ENCODE data around the gene DNAI2. TPM values are rescaled to one million over a fixed set of nuclear protein-coding genes. Genes with fewer than 3 reads are reported as not detected.

DNAI2 gene
- total and polyA plus RNA-seq, 9 of the 15 experiments (the other 6 are each of a cell fraction or from before 2014, with no cell fraction given): not detected

DNA sequence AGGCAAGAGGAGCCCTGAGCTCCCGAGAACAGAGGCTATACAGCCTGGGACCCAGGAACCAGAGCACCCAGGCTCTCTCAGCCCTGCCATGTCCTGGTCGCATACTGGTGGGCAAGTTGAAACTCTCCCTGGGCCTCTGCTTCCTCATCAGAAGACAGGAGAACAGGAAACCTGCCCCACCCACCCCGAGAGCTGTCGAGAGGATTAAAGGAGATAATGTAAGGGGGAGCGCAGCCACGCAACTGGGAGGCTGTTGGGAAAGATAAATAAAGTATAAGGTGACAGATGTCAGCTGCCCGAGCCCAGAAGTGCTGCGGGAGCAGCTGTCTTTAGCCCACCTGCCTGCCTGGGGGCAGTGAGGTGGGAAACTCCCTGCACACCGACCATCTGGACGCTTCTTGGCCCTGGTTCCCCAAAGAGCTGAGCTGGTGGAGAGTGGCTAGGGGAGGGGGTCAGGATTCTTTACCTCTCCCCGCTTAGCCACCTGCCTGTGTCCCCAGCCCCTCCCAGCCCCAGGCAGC is 58.8 kb downstream of the DNAI2 start (continued):
- TF ChIP-seq, protein P1, sequence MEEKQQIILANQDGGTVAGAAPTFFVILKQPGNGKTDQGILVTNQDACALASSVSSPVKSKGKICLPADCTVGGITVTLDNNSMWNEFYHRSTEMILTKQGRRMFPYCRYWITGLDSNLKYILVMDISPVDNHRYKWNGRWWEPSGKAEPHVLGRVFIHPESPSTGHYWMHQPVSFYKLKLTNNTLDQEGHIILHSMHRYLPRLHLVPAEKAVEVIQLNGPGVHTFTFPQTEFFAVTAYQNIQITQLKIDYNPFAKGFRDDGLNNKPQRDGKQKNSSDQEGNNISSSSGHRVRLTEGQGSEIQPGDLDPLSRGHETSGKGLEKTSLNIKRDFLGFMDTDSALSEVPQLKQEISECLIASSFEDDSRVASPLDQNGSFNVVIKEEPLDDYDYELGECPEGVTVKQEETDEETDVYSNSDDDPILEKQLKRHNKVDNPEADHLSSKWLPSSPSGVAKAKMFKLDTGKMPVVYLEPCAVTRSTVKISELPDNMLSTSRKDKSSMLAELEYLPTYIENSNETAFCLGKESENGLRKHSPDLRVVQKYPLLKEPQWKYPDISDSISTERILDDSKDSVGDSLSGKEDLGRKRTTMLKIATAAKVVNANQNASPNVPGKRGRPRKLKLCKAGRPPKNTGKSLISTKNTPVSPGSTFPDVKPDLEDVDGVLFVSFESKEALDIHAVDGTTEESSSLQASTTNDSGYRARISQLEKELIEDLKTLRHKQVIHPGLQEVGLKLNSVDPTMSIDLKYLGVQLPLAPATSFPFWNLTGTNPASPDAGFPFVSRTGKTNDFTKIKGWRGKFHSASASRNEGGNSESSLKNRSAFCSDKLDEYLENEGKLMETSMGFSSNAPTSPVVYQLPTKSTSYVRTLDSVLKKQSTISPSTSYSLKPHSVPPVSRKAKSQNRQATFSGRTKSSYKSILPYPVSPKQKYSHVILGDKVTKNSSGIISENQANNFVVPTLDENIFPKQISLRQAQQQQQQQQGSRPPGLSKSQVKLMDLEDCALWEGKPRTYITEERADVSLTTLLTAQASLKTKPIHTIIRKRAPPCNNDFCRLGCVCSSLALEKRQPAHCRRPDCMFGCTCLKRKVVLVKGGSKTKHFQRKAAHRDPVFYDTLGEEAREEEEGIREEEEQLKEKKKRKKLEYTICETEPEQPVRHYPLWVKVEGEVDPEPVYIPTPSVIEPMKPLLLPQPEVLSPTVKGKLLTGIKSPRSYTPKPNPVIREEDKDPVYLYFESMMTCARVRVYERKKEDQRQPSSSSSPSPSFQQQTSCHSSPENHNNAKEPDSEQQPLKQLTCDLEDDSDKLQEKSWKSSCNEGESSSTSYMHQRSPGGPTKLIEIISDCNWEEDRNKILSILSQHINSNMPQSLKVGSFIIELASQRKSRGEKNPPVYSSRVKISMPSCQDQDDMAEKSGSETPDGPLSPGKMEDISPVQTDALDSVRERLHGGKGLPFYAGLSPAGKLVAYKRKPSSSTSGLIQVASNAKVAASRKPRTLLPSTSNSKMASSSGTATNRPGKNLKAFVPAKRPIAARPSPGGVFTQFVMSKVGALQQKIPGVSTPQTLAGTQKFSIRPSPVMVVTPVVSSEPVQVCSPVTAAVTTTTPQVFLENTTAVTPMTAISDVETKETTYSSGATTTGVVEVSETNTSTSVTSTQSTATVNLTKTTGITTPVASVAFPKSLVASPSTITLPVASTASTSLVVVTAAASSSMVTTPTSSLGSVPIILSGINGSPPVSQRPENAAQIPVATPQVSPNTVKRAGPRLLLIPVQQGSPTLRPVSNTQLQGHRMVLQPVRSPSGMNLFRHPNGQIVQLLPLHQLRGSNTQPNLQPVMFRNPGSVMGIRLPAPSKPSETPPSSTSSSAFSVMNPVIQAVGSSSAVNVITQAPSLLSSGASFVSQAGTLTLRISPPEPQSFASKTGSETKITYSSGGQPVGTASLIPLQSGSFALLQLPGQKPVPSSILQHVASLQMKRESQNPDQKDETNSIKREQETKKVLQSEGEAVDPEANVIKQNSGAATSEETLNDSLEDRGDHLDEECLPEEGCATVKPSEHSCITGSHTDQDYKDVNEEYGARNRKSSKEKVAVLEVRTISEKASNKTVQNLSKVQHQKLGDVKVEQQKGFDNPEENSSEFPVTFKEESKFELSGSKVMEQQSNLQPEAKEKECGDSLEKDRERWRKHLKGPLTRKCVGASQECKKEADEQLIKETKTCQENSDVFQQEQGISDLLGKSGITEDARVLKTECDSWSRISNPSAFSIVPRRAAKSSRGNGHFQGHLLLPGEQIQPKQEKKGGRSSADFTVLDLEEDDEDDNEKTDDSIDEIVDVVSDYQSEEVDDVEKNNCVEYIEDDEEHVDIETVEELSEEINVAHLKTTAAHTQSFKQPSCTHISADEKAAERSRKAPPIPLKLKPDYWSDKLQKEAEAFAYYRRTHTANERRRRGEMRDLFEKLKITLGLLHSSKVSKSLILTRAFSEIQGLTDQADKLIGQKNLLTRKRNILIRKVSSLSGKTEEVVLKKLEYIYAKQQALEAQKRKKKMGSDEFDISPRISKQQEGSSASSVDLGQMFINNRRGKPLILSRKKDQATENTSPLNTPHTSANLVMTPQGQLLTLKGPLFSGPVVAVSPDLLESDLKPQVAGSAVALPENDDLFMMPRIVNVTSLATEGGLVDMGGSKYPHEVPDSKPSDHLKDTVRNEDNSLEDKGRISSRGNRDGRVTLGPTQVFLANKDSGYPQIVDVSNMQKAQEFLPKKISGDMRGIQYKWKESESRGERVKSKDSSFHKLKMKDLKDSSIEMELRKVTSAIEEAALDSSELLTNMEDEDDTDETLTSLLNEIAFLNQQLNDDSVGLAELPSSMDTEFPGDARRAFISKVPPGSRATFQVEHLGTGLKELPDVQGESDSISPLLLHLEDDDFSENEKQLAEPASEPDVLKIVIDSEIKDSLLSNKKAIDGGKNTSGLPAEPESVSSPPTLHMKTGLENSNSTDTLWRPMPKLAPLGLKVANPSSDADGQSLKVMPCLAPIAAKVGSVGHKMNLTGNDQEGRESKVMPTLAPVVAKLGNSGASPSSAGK (IDR thresholded peaks at IDR 0.05): no peak
- no peak for TF ChIP-seq SMAD3 (CRISPR knock-in tag; conservative IDR thresholded peaks at IDR 0.05)
- TF ChIP-seq, protein P2, sequence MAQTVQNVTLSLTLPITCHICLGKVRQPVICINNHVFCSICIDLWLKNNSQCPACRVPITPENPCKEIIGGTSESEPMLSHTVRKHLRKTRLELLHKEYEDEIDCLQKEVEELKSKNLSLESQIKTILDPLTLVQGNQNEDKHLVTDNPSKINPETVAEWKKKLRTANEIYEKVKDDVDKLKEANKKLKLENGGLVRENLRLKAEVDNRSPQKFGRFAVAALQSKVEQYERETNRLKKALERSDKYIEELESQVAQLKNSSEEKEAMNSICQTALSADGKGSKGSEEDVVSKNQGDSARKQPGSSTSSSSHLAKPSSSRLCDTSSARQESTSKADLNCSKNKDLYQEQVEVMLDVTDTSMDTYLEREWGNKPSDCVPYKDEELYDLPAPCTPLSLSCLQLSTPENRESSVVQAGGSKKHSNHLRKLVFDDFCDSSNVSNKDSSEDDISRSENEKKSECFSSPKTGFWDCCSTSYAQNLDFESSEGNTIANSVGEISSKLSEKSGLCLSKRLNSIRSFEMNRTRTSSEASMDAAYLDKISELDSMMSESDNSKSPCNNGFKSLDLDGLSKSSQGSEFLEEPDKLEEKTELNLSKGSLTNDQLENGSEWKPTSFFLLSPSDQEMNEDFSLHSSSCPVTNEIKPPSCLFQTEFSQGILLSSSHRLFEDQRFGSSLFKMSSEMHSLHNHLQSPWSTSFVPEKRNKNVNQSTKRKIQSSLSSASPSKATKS (CRISPR knock-in tag; IDR thresholded peaks at IDR 0.05): no peak
- TF ChIP-seq ATF7 (IDR thresholded peaks at IDR 0.05): peak; percentile 63; the same call in 1 of the 2 replicates
- no peak for TF ChIP-seq HDGF (IDR thresholded peaks at IDR 0.05)
- TF ChIP-seq TOE1 (IDR thresholded peaks at IDR 0.05; ENCODE audit: borderline replicate concordance): peak; percentile 20; the same call in 1 of the 2 replicates
- TF ChIP-seq TOE1 (CRISPR knock-in tag; IDR thresholded peaks at IDR 0.05; ENCODE audit: borderline replicate concordance, low read depth): no peak
- TF ChIP-seq ZNF12 (CRISPR knock-in tag; IDR thresholded peaks at IDR 0.05): no peak
- TF ChIP-seq STAT6 (CRISPR knock-in tag; IDR thresholded peaks at IDR 0.05): no peak
- no peak for TF ChIP-seq ZNF324 (CRISPR knock-in tag; IDR thresholded peaks at IDR 0.05)
- TF ChIP-seq RBM15 (IDR thresholded peaks at IDR 0.05; ENCODE audit: insufficient read depth, low read length): no peak
- no peak for TF ChIP-seq TEAD1 (CRISPR knock-in tag; IDR thresholded peaks at IDR 0.05)

All from K562 (cell line).